Measurements from ENCODE around the gene SEMA6A. TPM values are rescaled to one million over a fixed set of nuclear protein-coding genes. Genes with fewer than 3 reads are reported as not detected.

SEMA6A gene
- total RNA-seq, 1 experiment from 2014 or later = 2.1 TPM

DNA sequence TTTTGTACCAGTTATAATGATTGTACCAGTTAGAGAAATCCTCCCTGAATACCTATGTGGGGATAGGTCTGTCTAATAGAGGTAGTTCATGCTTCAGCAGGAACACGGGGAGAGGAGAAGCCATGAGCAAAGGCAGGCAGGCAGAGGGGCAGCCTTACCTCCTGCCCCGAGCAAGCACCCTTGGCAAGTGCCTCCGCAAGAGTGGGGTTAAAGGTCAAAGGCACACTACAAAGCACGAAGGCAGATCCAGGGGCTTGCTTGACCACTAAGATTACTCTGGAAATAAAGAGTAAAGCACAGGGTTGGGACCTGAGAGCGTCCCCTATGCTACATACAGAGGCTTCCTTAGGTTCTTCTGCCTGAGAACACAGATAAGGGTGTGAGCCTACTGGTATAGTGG is 100.9 kb downstream of the SEMA6A start:
- ChIA-PET CTCF (no interaction called here), POLR2A (no interaction called here)
- Mint-ChIP-seq H3K27ac (ENCODE audit: low read depth, unreplicated experiment) (no peak overlapping the region), H3K36me3 (ENCODE audit: insufficient read depth, unreplicated experiment) (no peaks in the 10 kb centered on the region), H3K27me3 (ENCODE audit: insufficient read depth, unreplicated experiment) (no peaks in the 10 kb centered on the region), H3K4me1 (ENCODE audit: insufficient read depth, unreplicated experiment) (peaks cover 5% of the 10 kb centered on the region), H3K4me3 (ENCODE audit: unreplicated experiment) (no peak overlapping the region), H3K9me3 (ENCODE audit: unreplicated experiment) (peaks cover 6% of the 10 kb centered on the region)
- no peak for DNase-seq (ENCODE audit: unreplicated experiment)
- intact Hi-C loops (cut with micrococcal nuclease) = no loop called here
- no peak for TF ChIP-seq CTCF (IDR thresholded peaks at IDR 0.05; ENCODE audit: unreplicated experiment)
- BruUV-seq (replicated peaks) = no TSS peak

GRCh38 chr5:116472274-116472673 is 102.3 kb downstream of the SEMA6A start:
- H3K27me3 Mint-ChIP-seq (ENCODE audit: insufficient read depth, unreplicated experiment) = no peaks in the 10 kb centered on the region
- ChIA-PET POLR2A (no interaction called here), CTCF (interaction anchor here (0.6 kb wide), 1 partner anchor 505 kb away, joined by 3 read pairs; no protein-coding TSS in a partner anchor)
- H3K27ac Mint-ChIP-seq (ENCODE audit: low read depth, unreplicated experiment) = no peak overlapping the region
- no TSS peak for BruUV-seq (replicated peaks)
- peaks cover 1% of the 10 kb centered on the region for H3K4me1 Mint-ChIP-seq (ENCODE audit: insufficient read depth, unreplicated experiment)
- TF ChIP-seq CTCF (IDR thresholded peaks at IDR 0.05; ENCODE audit: unreplicated experiment) = no peak
- H3K9me3 Mint-ChIP-seq (ENCODE audit: unreplicated experiment) = peaks cover 10% of the 10 kb centered on the region
- no peak overlapping the region for H3K4me3 Mint-ChIP-seq (ENCODE audit: unreplicated experiment)
- intact Hi-C loops (cut with micrococcal nuclease) = no loop called here
- H3K36me3 Mint-ChIP-seq (ENCODE audit: insufficient read depth, unreplicated experiment) = no peaks in the 10 kb centered on the region
- no peak for DNase-seq (ENCODE audit: unreplicated experiment)

DNA sequence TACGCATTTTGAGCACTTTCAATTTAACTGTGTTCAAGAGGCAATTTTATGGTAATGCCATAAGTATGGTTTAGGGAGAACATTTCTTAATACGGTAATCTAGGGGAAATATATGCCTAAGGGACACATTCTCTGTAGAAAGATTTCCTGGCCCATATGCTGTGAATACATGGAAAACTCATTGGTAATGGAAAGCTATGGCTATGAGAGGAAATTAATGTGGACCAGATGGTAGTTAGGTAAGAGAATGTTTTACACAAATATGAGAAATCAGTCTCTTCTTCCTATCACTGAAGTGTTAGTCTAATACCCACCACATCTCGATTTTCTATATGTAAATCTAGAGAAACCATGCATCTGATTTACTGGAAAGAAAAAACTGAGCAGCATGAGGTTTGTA is 105.0 kb downstream of the SEMA6A start:
- no peak for DNase-seq (ENCODE audit: unreplicated experiment)
- Mint-ChIP-seq H3K27me3 (ENCODE audit: insufficient read depth, unreplicated experiment) (no peaks in the 10 kb centered on the region), H3K4me3 (ENCODE audit: unreplicated experiment) (no peak overlapping the region), H3K9me3 (ENCODE audit: unreplicated experiment) (peaks cover 5% of the 10 kb centered on the region), H3K36me3 (ENCODE audit: insufficient read depth, unreplicated experiment) (no peaks in the 10 kb centered on the region), H3K4me1 (ENCODE audit: insufficient read depth, unreplicated experiment) (no peaks in the 10 kb centered on the region), H3K27ac (ENCODE audit: low read depth, unreplicated experiment) (no peak overlapping the region)
- no peak for TF ChIP-seq CTCF (IDR thresholded peaks at IDR 0.05; ENCODE audit: unreplicated experiment)
- ChIA-PET POLR2A (no interaction called here), CTCF (no interaction called here)
- intact Hi-C loops (cut with micrococcal nuclease) = no loop called here
- BruUV-seq (replicated peaks) = no TSS peak

DNA sequence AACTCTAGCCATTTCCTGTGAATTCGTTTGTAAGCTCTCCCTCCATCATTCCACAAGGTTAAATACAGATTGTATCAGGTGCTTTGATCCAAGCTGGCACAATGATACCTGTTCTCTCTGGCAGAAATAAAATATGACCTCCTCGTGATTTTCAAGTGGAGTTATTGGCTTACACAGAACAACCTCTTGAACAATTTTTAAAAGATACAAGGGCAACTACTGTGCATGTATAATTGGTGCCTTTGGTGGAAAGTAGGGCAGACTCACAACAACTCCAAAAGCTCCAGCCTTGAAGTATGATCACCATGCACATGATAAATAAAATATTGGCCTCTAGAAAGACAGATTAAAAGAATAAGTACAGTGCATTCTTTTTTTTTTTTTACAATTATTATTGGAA is 106.0 kb downstream of the SEMA6A start:
- BruUV-seq (replicated peaks) = no TSS peak
- intact Hi-C loops (cut with micrococcal nuclease) = no loop called here
- Mint-ChIP-seq H3K4me3 (ENCODE audit: unreplicated experiment) (no peak overlapping the region), H3K27me3 (ENCODE audit: insufficient read depth, unreplicated experiment) (no peaks in the 10 kb centered on the region), H3K4me1 (ENCODE audit: insufficient read depth, unreplicated experiment) (no peaks in the 10 kb centered on the region), H3K27ac (ENCODE audit: low read depth, unreplicated experiment) (no peak overlapping the region), H3K36me3 (ENCODE audit: insufficient read depth, unreplicated experiment) (no peaks in the 10 kb centered on the region), H3K9me3 (ENCODE audit: unreplicated experiment) (peaks cover 5% of the 10 kb centered on the region)
- ChIA-PET CTCF (no interaction called here), POLR2A (no interaction called here)
- no peak for DNase-seq (ENCODE audit: unreplicated experiment)
- no peak for TF ChIP-seq CTCF (IDR thresholded peaks at IDR 0.05; ENCODE audit: unreplicated experiment)

Measured in MCF 10A (cell line).